IMR-90 (cell line): Measurements from ENCODE around the gene NAT10. TPM values are rescaled to one million over a fixed set of nuclear protein-coding genes. Genes with fewer than 3 reads are reported as not detected.

ENCODE experiments used
- ATAC-seq: fragments of 200-7000 bp; cut with Tn5 transposase; 2 replicates; pipeline ENCODE4 v1.9.1; 2020; ENCODE audit warnings: low read depth, mild to moderate bottlenecking, moderate library complexity
- BruUV-seq: library from RNA; stranded (reverse); fragments of 400-500 nt; replicated peaks from 2 replicates; lab custom pipeline; 2021; lab: Mats Ljungman, UMichigan
- CTCF ChIA-PET: fragments of 300-600 bp; formaldehyde crosslinking; extraction: SDS; loops from one replicate; lab custom pipeline; 2021; ENCODE audit warnings: antibody characterized with exemption; lab: Yijun Ruan, JAX
- POLR2A ChIA-PET: fragments of 300-600 bp; sonication (Branson Sonifier 250); formaldehyde crosslinking; loops from one replicate; lab custom pipeline; 2022; ENCODE audit warnings: antibody characterized with exemption; ENCODE audit not compliant: unreplicated experiment; lab: Charles Lee
- DNase-seq: peaks from one replicate; pipeline ENCODE4 v3.0.0; 2013
- H2AFZ ChIP-seq: replicated peaks from 2 replicates; pipeline ENCODE3; 2013; ENCODE audit warnings: low read length, mild to moderate bottlenecking; ENCODE audit not compliant: poor library complexity
- H2AK5ac ChIP-seq: 2 replicates; pipeline ENCODE4 v1.6.1; 2013; ENCODE audit warnings: low read depth, low read length, inconsistent platforms
- H2AK9ac ChIP-seq: replicated peaks from 2 replicates; pipeline ENCODE3; 2013; ENCODE audit warnings: mild to moderate bottlenecking, low read depth, low read length, moderate library complexity; ENCODE audit not compliant: poor library complexity
- H2BK120ac ChIP-seq: 2 replicates; pipeline ENCODE4 v1.6.1; 2013; ENCODE audit warnings: low read depth, low read length, inconsistent platforms
- H2BK15ac ChIP-seq: 3 replicates; pipeline ENCODE4 v1.6.1; 2013; ENCODE audit warnings: low read depth, low read length, inconsistent platforms
- H2BK20ac ChIP-seq: 2 replicates; pipeline ENCODE4 v1.6.1; 2013; ENCODE audit warnings: low read depth, mild to moderate bottlenecking, inconsistent platforms, low read length, moderate library complexity
- H2BK5ac ChIP-seq: 2 replicates; pipeline ENCODE4 v1.6.1; 2013; ENCODE audit warnings: mild to moderate bottlenecking, low read depth, low read length, inconsistent platforms; ENCODE audit not compliant: poor library complexity, severe bottlenecking
- H3K14ac ChIP-seq: replicated peaks from 2 replicates; pipeline ENCODE4 v1.6.1; 2013; ENCODE audit warnings: low read depth, low read length, inconsistent platforms
- H3K18ac ChIP-seq: 2 replicates; pipeline ENCODE4 v1.6.1; 2013; ENCODE audit warnings: low read depth, low read length, control low read depth
- H3K23ac ChIP-seq: 2 replicates; pipeline ENCODE4 v1.6.1; 2013; ENCODE audit warnings: low read depth, low read length, inconsistent platforms
- H3K27ac ChIP-seq: 2 replicates; pipeline ENCODE4 v1.5.1; 2013; ENCODE audit warnings: mild to moderate bottlenecking, control low read depth, low read length; ENCODE audit not compliant: insufficient read depth
- H3K27me3 ChIP-seq: 2 replicates; pipeline ENCODE4 v1.6.1; 2013; ENCODE audit warnings: low read length; ENCODE audit not compliant: control insufficient read depth, insufficient read depth
- H3K36me3 ChIP-seq: 2 replicates; pipeline ENCODE4 v1.6.1; 2013; ENCODE audit warnings: low read length, mixed read lengths; ENCODE audit not compliant: control insufficient read depth, insufficient read depth
- H3K4ac ChIP-seq: 2 replicates; pipeline ENCODE4 v1.6.1; 2013; ENCODE audit warnings: low read depth, low read length, inconsistent platforms
- H3K4me1 ChIP-seq: 2 replicates; pipeline ENCODE4 v1.6.1; 2013; ENCODE audit warnings: low read length, mixed read lengths; ENCODE audit not compliant: control insufficient read depth, insufficient read depth
- H3K4me2 ChIP-seq: 2 replicates; pipeline ENCODE4 v1.6.1; 2013; ENCODE audit warnings: low read depth, mild to moderate bottlenecking, control low read depth, low read length, moderate library complexity
- H3K4me3 ChIP-seq: 2 replicates; pipeline ENCODE4 v1.5.1; 2013; ENCODE audit warnings: low read depth, mild to moderate bottlenecking, control low read depth, low read length, moderate library complexity; ENCODE audit not compliant: insufficient read depth
- H3K56ac ChIP-seq: 2 replicates; pipeline ENCODE4 v1.6.1; 2013; ENCODE audit warnings: low read length, inconsistent platforms; ENCODE audit not compliant: insufficient read depth; ENCODE audit errors: extremely low read depth
- H3K79me1 ChIP-seq, 2 experiments: 2 replicates each; pipeline ENCODE4 v1.6.1; 2013; ENCODE audit warnings: low read length in 2 of 2, inconsistent platforms in 1 of 2, low read depth in 1 of 2
- H3K9ac ChIP-seq: 2 replicates; pipeline ENCODE4 v1.6.1; 2013; ENCODE audit warnings: low read depth, low read length, control low read depth
- H3K9me1 ChIP-seq: 2 replicates; pipeline ENCODE4 v1.6.1; 2013; ENCODE audit warnings: low read length, inconsistent platforms; ENCODE audit not compliant: insufficient read depth
- H3K9me3 ChIP-seq: 2 replicates; pipeline ENCODE4 v1.6.1; 2013; ENCODE audit warnings: low read length; ENCODE audit not compliant: control insufficient read depth, insufficient read depth
- H4K20me1 ChIP-seq: 2 replicates; pipeline ENCODE4 v1.6.1; 2013; ENCODE audit warnings: low read length, inconsistent platforms; ENCODE audit not compliant: insufficient read depth
- H4K5ac ChIP-seq: 2 replicates; pipeline ENCODE4 v1.6.1; 2013; ENCODE audit warnings: mild to moderate bottlenecking, low read depth, low read length, control low read depth
- H4K8ac ChIP-seq, 2 experiments: 2 replicates each; pipeline ENCODE4 v1.6.1; 2013; ENCODE audit warnings: low read depth in 2 of 2, low read length in 2 of 2, control low read depth in 1 of 2, inconsistent platforms in 1 of 2
- H4K91ac ChIP-seq: 2 replicates; pipeline ENCODE4 v1.6.1; 2013; ENCODE audit warnings: low read depth, low read length, inconsistent platforms; ENCODE audit not compliant: insufficient read depth
- CEBPB ChIP-seq: IDR thresholded peaks from 2 replicates; pipeline ENCODE4 v1.6.1; 2012; ENCODE audit warnings: low read depth, low read length, improper control_type of control experiment
- WGBS, 2 experiments: methylation state at CpG; one replicate each; pipeline versions ENCODE4 v1.1.5 to v1.1.7; 2013; ENCODE audit warnings: missing lambda C conversion rate in 2 of 2; ENCODE audit not compliant: insufficient read length in 1 of 2; ENCODE audit errors: extremely low coverage in 2 of 2; 5-methylcytosine and 5-hydroxymethylcytosine counted together
- dilution Hi-C: fragments of 300-500 bp; cut with HindIII; formaldehyde crosslinking; loops from one replicate; pipeline ENCODE4 v1.14.3; 2018; ENCODE audit warnings: low sequenced_read_pairs; ENCODE audit not compliant: unreplicated experiment
- in situ Hi-C: fragments of 300-500 bp; cut with MboI; formaldehyde crosslinking; loops from 3 replicates; pipeline ENCODE4 v1.14.3; 2019; ENCODE audit warnings: low sequenced_read_pairs, inconsistent platforms, mixed read lengths
- intact Hi-C: fragments of 100-400 bp; cut with micrococcal nuclease; formaldehyde crosslinking; loops from 2 replicates; pipeline ENCODE4 v1.10.0; 2022
- polyA plus RNA-seq, 3 experiments: library from polyadenylated mRNA; depleted of rRNA; stranded (reverse); fragments of >200 nt; gene quantifications; 2 replicates each; pipeline ENCODE4 v1.2.3, GENCODE V29; 2012; ENCODE audit warnings: low replicate concordance in 1 of 3
- total RNA-seq: library from RNA; depleted of rRNA; stranded (reverse); fragments of >200 nt; gene quantifications from 2 replicates; pipeline ENCODE4 v1.2.3, GENCODE V29; 2012

Gene NAT10
- total and polyA plus RNA-seq, 2 of the 4 experiments (the other 2 are of a cell fraction): 28.1 to 34.8 TPM

DNA sequence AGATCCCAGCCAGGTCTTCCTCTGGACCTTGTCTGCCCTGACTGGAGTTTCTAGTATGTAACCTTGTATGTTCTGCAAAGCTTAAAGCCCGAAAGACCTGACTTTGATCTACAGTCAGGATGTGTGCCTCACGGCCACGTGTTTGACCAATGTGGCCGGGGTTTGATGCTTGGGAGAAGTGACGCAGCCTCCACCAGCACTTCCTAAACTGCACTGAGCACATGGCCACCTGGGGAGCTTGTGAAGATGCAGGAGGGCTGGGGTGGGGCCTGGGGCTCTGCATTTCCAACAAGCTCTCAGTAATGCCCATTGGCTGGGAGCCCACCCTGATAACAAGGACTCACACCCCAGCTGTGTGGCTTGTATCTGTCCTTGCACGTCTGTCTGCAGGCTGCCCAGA lies 53.2 kb downstream of the NAT10 start:
- Histone ChIP-seq H3K27me3 (no peaks in the 10 kb centered on the region), H2BK120ac (no peak overlapping the region), H3K56ac (no peak overlapping the region), H3K9me3 (no peaks in the 10 kb centered on the region), H3K27ac (no peak overlapping the region), H2BK20ac (no peak overlapping the region), H3K4me3 (no peak overlapping the region), H2BK15ac (no peak overlapping the region), H4K5ac (no peak overlapping the region), H2AFZ (no peak overlapping the region), H2BK5ac (no peak overlapping the region), H3K9ac (no peak overlapping the region), H4K91ac (no peak overlapping the region), H3K14ac (no peak overlapping the region), H3K4ac (no peak overlapping the region), H3K9me1 (no peaks in the 10 kb centered on the region), H3K18ac (no peak overlapping the region), H3K23ac (no peak overlapping the region), H4K8ac (no peak overlapping the region), H4K20me1 (no peaks in the 10 kb centered on the region; the same call in 1 of the 2 replicates), H3K4me2 (no peak overlapping the region), H2AK5ac (no peak overlapping the region), H3K36me3 (0 out of 2 replicates have a peak, but pooled peaks cover 2% of the 10 kb centered on the region), H3K4me1 (peaks cover 2% of the 10 kb centered on the region; the same call in 1 of the 2 replicates), H3K79me1 (no peaks in the 10 kb centered on the region), H2AK9ac (no peak overlapping the region)
- WGBS, 2 experiments: no CpG with 5 or more reads among the region's 6 CpGs
- TF ChIP-seq CEBPB: no peak
- intact Hi-C loops (no loop called here), in situ Hi-C loops (no loop called here), dilution Hi-C loops (no loop called here)
- no peak for ATAC-seq
- DNase-seq: no peak
- CTCF ChIA-PET: no interaction called here
- BruUV-seq: no TSS peak
- POLR2A ChIA-PET: no interaction called here
